ENCODE measurements around the gene GRN. TPM values are rescaled to one million over a fixed set of nuclear protein-coding genes. Genes with fewer than 3 reads are reported as not detected.

The GRN gene
- total RNA-seq, 1 experiment from 2014 or later = 127 TPM

DNA sequence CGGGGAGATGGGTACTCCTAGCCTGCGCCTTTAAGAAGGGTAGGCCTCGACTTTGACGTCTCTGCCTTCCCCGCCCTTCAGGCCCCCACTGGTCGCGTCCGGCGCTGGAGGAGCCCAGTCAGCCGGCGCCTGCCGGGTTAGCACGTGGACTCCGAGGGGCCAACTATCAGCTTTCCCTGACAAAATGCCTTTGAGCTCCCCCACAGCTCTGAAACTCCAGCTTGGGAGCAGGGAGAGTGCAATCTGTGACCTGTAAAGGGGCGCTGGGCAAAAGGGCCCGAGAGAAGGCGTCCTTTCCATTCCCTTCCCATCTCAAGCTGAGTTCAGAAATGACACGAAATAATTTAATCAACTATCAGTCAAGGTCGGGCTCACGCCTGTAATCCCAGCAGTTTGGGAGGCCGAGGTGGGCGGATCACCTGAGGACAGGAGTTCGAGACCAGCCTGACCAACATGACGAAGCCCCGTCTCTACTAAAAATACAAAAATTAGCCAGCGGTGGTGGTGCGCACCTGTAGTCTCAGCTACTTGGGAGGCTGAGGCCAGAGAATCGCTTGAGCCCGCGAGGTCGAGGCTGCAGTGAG, 18.1 kb upstream of the GRN start:
- H3K4me1 ChIP-seq (ENCODE audit: insufficient read depth, low read length) = no peaks in the 10 kb centered on the region
- Mint-ChIP-seq H3K27me3 (ENCODE audit: low read depth) (peaks cover 19% of the 10 kb centered on the region), H3K27ac (peak overlapping the region in 1 of 3 experiments; percentile 47; a peak in 2 of 7 replicates), H3K9me3 (no peaks in the 10 kb centered on the region), H3K36me3 (ENCODE audit: insufficient read depth in 1 of 3, low read depth in 3 of 3) (peaks cover 6 to 16% (median 7%) of the 10 kb centered on the region in 3 experiments; a peak in 6 of 7 replicates), H3K4me1 (peaks cover 8 to 22% of the 10 kb centered on the region in 2 experiments), H3K4me3 (peak overlapping the region in 1 of 2 experiments; percentile 59; a peak in 2 of 5 replicates)
- no CpG with 5 or more reads among the region's 31 CpGs for WGBS (ENCODE audit: extremely low coverage, insufficient read length, low lambda C conversion rate)
- H4K20me1 ChIP-seq (ENCODE audit: control insufficient read depth, insufficient read depth, insufficient read length) = no peaks in the 10 kb centered on the region
- H3K9ac ChIP-seq (ENCODE audit: extremely low read depth, insufficient read length, low read length) = no peak overlapping the region
- no peak overlapping the region for H3K4ac ChIP-seq (ENCODE audit: low read depth, low read length)
- H4K5ac ChIP-seq (ENCODE audit: insufficient read length, low read depth, low read length) = no peak overlapping the region
- H4K8ac ChIP-seq (replicated peaks; ENCODE audit: insufficient read length, low read depth, low read length) = no peak overlapping the region
- peaks cover 4% of the 10 kb centered on the region; the same call in 1 of the 2 replicates for H3K79me2 ChIP-seq (ENCODE audit: insufficient read depth, low read length)
- TF ChIP-seq, protein P1, sequence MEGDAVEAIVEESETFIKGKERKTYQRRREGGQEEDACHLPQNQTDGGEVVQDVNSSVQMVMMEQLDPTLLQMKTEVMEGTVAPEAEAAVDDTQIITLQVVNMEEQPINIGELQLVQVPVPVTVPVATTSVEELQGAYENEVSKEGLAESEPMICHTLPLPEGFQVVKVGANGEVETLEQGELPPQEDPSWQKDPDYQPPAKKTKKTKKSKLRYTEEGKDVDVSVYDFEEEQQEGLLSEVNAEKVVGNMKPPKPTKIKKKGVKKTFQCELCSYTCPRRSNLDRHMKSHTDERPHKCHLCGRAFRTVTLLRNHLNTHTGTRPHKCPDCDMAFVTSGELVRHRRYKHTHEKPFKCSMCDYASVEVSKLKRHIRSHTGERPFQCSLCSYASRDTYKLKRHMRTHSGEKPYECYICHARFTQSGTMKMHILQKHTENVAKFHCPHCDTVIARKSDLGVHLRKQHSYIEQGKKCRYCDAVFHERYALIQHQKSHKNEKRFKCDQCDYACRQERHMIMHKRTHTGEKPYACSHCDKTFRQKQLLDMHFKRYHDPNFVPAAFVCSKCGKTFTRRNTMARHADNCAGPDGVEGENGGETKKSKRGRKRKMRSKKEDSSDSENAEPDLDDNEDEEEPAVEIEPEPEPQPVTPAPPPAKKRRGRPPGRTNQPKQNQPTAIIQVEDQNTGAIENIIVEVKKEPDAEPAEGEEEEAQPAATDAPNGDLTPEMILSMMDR (conservative IDR thresholded peaks at IDR 0.05) = no peak
- H4K91ac ChIP-seq (ENCODE audit: insufficient read length, low read depth, low read length) = no peak overlapping the region
- no peak overlapping the region for H3K14ac ChIP-seq (ENCODE audit: insufficient read depth, low read length)
- peaks cover 13% of the 10 kb centered on the region for H3K23me2 ChIP-seq (ENCODE audit: insufficient read length, low read depth, low read length, poor library complexity, severe bottlenecking)
- no peak overlapping the region for H3K18ac ChIP-seq (ENCODE audit: insufficient read length, low read depth, low read length)
- no peak overlapping the region for H2AFZ ChIP-seq (ENCODE audit: low read length)
- peak; percentile 99 for DNase-seq
- no peaks in the 10 kb centered on the region for H3K27me3 ChIP-seq (ENCODE audit: insufficient read depth, low read length)
- H3K9me3 ChIP-seq (ENCODE audit: control insufficient read depth, low read depth, low read length) = no peaks in the 10 kb centered on the region
- H2BK120ac ChIP-seq (ENCODE audit: low read depth, low read length, poor library complexity, severe bottlenecking) = no peak overlapping the region
- H2BK15ac ChIP-seq (ENCODE audit: low read depth, low read length) = no peak overlapping the region
- H3K79me1 ChIP-seq (ENCODE audit: insufficient read depth, low read depth, low read length, poor library complexity, severe bottlenecking) = peaks cover 4% of the 10 kb centered on the region
- H2AK5ac ChIP-seq (ENCODE audit: insufficient read length, low read length) = no peak overlapping the region
- H3T11ph ChIP-seq (ENCODE audit: low read length) = no peak overlapping the region
- H3K27ac ChIP-seq (ENCODE audit: insufficient read length, low read depth, low read length) = no peak overlapping the region
- no peak overlapping the region for H2BK5ac ChIP-seq (ENCODE audit: insufficient read length, low read length)
- no peak overlapping the region for H3K23ac ChIP-seq (ENCODE audit: insufficient read length, low read depth, low read length)
- no peak overlapping the region for H2BK20ac ChIP-seq (ENCODE audit: low read depth, low read length, poor library complexity, severe bottlenecking)
- peak overlapping the region; percentile 26 for H3K4me2 ChIP-seq (ENCODE audit: insufficient read depth, insufficient read length, low read length)
- no peak overlapping the region for H2BK12ac ChIP-seq (ENCODE audit: insufficient read length, low read depth, low read length)
- H3K56ac ChIP-seq (ENCODE audit: insufficient read length, low read depth, low read length) = no peak overlapping the region

Data from H9 (cell line).